A673 (cell line): ENCODE data around the gene CERKL.

ENCODE experiments used
- CTCF ChIP-seq: fragments of 300-800, 200-600 bp; sonication (generic); conservative IDR thresholded peaks from 2 replicates; pipeline ENCODE4 v1.5.1; 2017; ENCODE audit warnings: low read depth, mild to moderate bottlenecking, antibody characterized with exemption, low read length, moderate library complexity, mixed read lengths
- EZH2 ChIP-seq: fragments of 200-600 bp; sonication (generic); IDR thresholded peaks from 2 replicates; pipeline ENCODE4 v1.6.1; 2017; ENCODE audit warnings: borderline replicate concordance, low read depth, mild to moderate bottlenecking, mixed read lengths, antibody characterized with exemption, low read length; ENCODE audit not compliant: poor library complexity, severe bottlenecking

- TF ChIP-seq CTCF (no peak), EZH2 (no peak)
Measured at GRCh38 chr2:181576431-181576830, 80.5 kb downstream of the CERKL start.
